ENCODE data around the gene PRKCH.

DNA sequence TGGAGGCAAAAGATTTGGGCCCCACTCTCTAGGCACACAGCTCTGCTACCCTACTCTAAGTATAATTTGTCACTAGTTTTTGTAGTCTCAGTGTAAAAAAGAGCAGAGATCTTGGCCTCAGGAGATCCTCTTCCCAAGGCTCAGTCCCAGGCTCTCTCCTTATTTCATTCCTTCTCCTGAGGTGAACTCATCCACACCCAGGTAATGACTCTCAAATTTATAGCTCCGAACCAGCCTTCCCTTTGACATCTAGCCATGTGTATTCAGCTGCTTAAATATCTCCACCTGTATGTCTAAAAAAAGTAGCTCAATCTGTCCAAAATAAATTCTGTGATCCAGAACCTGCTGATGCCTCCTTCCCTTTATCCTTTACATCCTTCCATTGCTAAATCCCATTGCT is 200.4 kb downstream of the PRKCH start:
- TF ChIP-seq, protein P1, sequence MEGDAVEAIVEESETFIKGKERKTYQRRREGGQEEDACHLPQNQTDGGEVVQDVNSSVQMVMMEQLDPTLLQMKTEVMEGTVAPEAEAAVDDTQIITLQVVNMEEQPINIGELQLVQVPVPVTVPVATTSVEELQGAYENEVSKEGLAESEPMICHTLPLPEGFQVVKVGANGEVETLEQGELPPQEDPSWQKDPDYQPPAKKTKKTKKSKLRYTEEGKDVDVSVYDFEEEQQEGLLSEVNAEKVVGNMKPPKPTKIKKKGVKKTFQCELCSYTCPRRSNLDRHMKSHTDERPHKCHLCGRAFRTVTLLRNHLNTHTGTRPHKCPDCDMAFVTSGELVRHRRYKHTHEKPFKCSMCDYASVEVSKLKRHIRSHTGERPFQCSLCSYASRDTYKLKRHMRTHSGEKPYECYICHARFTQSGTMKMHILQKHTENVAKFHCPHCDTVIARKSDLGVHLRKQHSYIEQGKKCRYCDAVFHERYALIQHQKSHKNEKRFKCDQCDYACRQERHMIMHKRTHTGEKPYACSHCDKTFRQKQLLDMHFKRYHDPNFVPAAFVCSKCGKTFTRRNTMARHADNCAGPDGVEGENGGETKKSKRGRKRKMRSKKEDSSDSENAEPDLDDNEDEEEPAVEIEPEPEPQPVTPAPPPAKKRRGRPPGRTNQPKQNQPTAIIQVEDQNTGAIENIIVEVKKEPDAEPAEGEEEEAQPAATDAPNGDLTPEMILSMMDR (conservative IDR thresholded peaks at IDR 0.05; ENCODE audit: low read depth, low read length): no peak
- TF ChIP-seq EZH2 (IDR thresholded peaks at IDR 0.05; ENCODE audit: low read length, unreplicated experiment) (no peak), EZH2phosphoT487 (IDR thresholded peaks at IDR 0.05; ENCODE audit: borderline replicate concordance, low read length) (no peak)
